GM23248 (cell line): Measurements from ENCODE around the gene VTCN1.

Experiments
- EZH2 ChIP-seq: fragments of 200-600 bp; sonication (generic); IDR thresholded peaks from 2 replicates; pipeline ENCODE4 v1.6.1; 2018; ENCODE audit warnings: antibody characterized with exemption, mild to moderate bottlenecking; ENCODE audit not compliant: insufficient read depth, poor library complexity, severe bottlenecking
- EZH2phosphoT487 ChIP-seq: fragments of 200-600 bp; sonication (generic); IDR thresholded peaks from 2 replicates; pipeline ENCODE4 v1.6.1; 2018; ENCODE audit warnings: antibody characterized with exemption, moderate library complexity, mild to moderate bottlenecking, low read depth; ENCODE audit not compliant: insufficient read depth

- TF ChIP-seq EZH2 (no peak), EZH2phosphoT487 (no peak)
These were observed 97.5 kb downstream of the VTCN1 start for GRCh38 chr1:117113199-117113598.
